Measurements from ENCODE around the gene TRPM3.

Gene TRPM3

DNA sequence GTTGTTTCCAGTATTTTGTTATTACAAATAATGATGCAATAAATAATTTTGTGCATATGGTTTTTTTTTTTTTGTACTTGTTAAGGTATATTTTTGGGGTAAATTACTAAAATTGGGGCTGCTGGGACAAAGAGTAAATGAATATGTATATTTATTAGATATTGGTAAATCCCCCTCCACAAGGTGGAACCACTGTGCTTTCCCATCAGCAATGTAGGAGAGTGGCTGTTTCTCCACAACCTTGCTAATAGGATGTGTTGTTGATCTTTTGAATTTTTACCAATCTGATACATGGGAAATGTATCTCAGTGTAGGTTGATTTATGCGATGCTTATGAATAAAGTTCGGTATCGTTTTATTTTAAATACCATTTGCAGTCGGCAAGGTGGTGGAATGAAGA is 118.1 kb downstream of the TRPM3 start:
- no peaks in the 10 kb centered on the region for H3K79me2 ChIP-seq
- H3K9me3 ChIP-seq (ENCODE audit: control insufficient read depth, low read length), result no peaks in the 10 kb centered on the region
- no peak overlapping the region for H3K27ac ChIP-seq
- H2AFZ ChIP-seq, result no peak overlapping the region
- TF ChIP-seq, protein P1, sequence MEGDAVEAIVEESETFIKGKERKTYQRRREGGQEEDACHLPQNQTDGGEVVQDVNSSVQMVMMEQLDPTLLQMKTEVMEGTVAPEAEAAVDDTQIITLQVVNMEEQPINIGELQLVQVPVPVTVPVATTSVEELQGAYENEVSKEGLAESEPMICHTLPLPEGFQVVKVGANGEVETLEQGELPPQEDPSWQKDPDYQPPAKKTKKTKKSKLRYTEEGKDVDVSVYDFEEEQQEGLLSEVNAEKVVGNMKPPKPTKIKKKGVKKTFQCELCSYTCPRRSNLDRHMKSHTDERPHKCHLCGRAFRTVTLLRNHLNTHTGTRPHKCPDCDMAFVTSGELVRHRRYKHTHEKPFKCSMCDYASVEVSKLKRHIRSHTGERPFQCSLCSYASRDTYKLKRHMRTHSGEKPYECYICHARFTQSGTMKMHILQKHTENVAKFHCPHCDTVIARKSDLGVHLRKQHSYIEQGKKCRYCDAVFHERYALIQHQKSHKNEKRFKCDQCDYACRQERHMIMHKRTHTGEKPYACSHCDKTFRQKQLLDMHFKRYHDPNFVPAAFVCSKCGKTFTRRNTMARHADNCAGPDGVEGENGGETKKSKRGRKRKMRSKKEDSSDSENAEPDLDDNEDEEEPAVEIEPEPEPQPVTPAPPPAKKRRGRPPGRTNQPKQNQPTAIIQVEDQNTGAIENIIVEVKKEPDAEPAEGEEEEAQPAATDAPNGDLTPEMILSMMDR (IDR thresholded peaks at IDR 0.05), result no peak
- H3K27me3 ChIP-seq (ENCODE audit: control insufficient read depth, insufficient read depth, low read length), result no peaks in the 10 kb centered on the region
- H3K4me2 ChIP-seq (ENCODE audit: low read length), result no peak overlapping the region
- H3K4me3 ChIP-seq (ENCODE audit: low read depth, low read length), result no peak overlapping the region
- H3K36me3 ChIP-seq (ENCODE audit: control insufficient read depth, insufficient read depth, low read length), result no peaks in the 10 kb centered on the region
- H3K9ac ChIP-seq, result no peak overlapping the region
- no peaks in the 10 kb centered on the region for H3K4me1 ChIP-seq

DNA sequence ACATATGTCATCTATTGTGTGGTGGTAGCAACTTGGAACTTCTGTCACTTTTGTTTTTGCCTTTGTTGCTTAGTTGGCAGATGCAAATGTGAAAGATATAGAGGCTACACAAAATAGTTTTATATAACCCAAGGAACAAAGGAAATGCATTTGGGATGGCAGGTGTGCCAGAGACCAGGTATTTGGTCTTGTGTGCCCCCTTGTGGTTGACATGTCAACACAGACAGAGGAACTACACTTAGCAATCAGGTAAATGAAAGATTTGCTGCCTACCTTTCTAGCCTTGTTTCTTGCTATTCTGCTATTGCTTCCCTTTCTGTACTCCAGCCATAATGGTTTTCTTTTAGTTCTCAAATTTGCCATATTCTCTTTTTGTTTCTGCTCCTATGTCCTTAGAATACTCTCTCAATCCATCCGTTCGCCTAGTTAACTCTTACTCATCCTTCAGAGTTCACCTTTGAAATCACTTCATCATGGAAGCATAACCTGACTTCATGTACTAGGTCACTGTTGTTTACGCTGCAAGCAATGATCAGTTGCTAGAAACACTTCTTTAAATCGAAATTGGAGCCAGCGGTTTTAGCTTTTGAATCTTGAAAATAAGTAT is 119.5 kb downstream of the TRPM3 start:
- H3K79me2 ChIP-seq, result no peaks in the 10 kb centered on the region
- H2AFZ ChIP-seq, result no peak overlapping the region
- no peaks in the 10 kb centered on the region for H3K27me3 ChIP-seq (ENCODE audit: control insufficient read depth, insufficient read depth, low read length)
- no peaks in the 10 kb centered on the region for H3K36me3 ChIP-seq (ENCODE audit: control insufficient read depth, insufficient read depth, low read length)
- no peaks in the 10 kb centered on the region for H3K9me3 ChIP-seq (ENCODE audit: control insufficient read depth, low read length)
- TF ChIP-seq, protein P1 (IDR thresholded peaks at IDR 0.05), result peak; percentile 45
- H3K4me1 ChIP-seq, result no peaks in the 10 kb centered on the region
- no peak overlapping the region for H3K9ac ChIP-seq
- H3K27ac ChIP-seq, result no peak overlapping the region
- H3K4me3 ChIP-seq (ENCODE audit: low read depth, low read length), result no peak overlapping the region
- H3K4me2 ChIP-seq (ENCODE audit: low read length), result no peak overlapping the region

DNA sequence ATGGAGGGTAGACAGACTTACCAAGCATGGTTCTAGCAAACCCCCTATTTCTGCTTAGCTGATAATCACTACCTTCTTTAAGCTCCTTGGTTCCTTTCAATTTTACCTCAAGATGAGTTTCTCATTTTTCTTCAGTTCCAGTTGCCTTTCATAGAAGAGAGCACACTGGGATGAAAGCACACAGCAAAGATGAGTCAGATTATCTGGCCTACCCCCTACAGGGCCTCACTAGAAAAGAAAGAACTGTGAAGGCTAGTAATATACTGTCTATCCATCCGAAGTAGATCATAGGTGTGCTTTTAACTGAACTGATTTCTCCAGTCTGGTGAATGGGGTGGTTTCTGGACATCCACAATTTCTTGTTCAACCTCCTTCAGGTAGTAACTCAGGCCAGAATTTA is 122.5 kb downstream of the TRPM3 start:
- Histone ChIP-seq H3K4me3 (ENCODE audit: low read depth, low read length) (no peak overlapping the region), H3K9me3 (ENCODE audit: control insufficient read depth, low read length) (no peaks in the 10 kb centered on the region), H3K79me2 (no peaks in the 10 kb centered on the region), H3K36me3 (ENCODE audit: control insufficient read depth, insufficient read depth, low read length) (no peaks in the 10 kb centered on the region), H2AFZ (no peak overlapping the region), H3K27ac (no peak overlapping the region), H3K4me2 (ENCODE audit: low read length) (no peak overlapping the region), H3K27me3 (ENCODE audit: control insufficient read depth, insufficient read depth, low read length) (no peaks in the 10 kb centered on the region), H3K4me1 (no peaks in the 10 kb centered on the region), H3K9ac (no peak overlapping the region)
- TF ChIP-seq, protein P1 (IDR thresholded peaks at IDR 0.05), result no peak

DNA sequence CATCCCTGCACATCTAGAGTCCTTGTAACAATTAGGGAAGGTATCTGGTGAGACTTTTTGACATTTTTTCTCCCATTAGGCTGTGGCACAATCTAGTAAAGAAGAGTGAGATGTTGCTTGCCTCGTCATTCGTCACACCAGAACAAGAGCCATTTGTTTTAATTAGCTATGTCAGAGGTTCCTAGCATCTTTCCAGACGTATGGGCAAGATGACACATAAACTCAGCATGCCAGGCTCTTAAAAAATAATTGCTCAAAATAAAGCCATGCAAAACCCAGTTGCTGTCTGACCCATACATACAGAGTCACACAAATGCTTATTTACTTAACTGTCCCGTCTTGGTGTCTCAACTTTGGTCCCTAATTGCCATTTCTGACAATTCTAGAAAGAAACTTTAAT is 125.9 kb downstream of the TRPM3 start:
- no peaks in the 10 kb centered on the region for H3K27me3 ChIP-seq (ENCODE audit: control insufficient read depth, insufficient read depth, low read length)
- no peaks in the 10 kb centered on the region for H3K79me2 ChIP-seq
- no peak overlapping the region for H3K4me3 ChIP-seq (ENCODE audit: low read depth, low read length)
- H3K4me2 ChIP-seq (ENCODE audit: low read length), result no peak overlapping the region
- no peak overlapping the region for H2AFZ ChIP-seq
- TF ChIP-seq, protein P1 (IDR thresholded peaks at IDR 0.05), result no peak
- no peaks in the 10 kb centered on the region for H3K36me3 ChIP-seq (ENCODE audit: control insufficient read depth, insufficient read depth, low read length)
- no peaks in the 10 kb centered on the region for H3K4me1 ChIP-seq
- no peak overlapping the region for H3K9ac ChIP-seq
- H3K27ac ChIP-seq, result no peak overlapping the region
- no peaks in the 10 kb centered on the region for H3K9me3 ChIP-seq (ENCODE audit: control insufficient read depth, low read length)

DNA sequence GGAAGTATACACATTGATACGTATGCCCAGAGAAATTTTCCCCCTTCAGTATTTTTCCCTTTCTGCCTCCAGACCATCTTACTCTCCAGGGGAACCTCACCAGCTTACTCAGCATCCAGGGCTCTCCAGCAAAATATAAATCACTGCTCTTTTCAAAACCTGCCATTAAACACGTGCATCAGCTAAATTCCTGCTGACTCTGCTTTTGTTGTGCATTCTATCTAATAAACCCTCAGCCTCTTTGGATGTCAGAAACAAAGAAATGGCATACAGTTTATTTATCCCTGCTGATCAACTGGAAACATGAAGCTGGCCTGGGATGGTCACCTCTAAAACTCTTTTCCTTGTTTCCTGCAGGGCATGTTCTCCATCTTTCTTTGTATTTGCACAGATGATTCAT is 126.8 kb downstream of the TRPM3 start:
- no peaks in the 10 kb centered on the region for H3K79me2 ChIP-seq
- no peaks in the 10 kb centered on the region for H3K4me1 ChIP-seq
- H3K27me3 ChIP-seq (ENCODE audit: control insufficient read depth, insufficient read depth, low read length), result no peaks in the 10 kb centered on the region
- no peaks in the 10 kb centered on the region for H3K9me3 ChIP-seq (ENCODE audit: control insufficient read depth, low read length)
- H2AFZ ChIP-seq, result no peak overlapping the region
- no peak overlapping the region for H3K4me2 ChIP-seq (ENCODE audit: low read length)
- no peak overlapping the region for H3K4me3 ChIP-seq (ENCODE audit: low read depth, low read length)
- TF ChIP-seq, protein P1 (IDR thresholded peaks at IDR 0.05), result no peak
- H3K9ac ChIP-seq, result no peak overlapping the region
- no peaks in the 10 kb centered on the region for H3K36me3 ChIP-seq (ENCODE audit: control insufficient read depth, insufficient read depth, low read length)
- H3K27ac ChIP-seq, result no peak overlapping the region
